NT2/D1 (cell line): Measurements from ENCODE around the gene EXD1.

Source experiments
- YY1 ChIP-seq: IDR thresholded peaks from 2 replicates; pipeline ENCODE4 v1.6.1; 2011; ENCODE audit not compliant: insufficient read length, insufficient read depth
- ZNF274 ChIP-seq: IDR thresholded peaks from 2 replicates; pipeline ENCODE4 v1.6.1; 2011; ENCODE audit warnings: mild to moderate bottlenecking, low read depth, low read length

DNA sequence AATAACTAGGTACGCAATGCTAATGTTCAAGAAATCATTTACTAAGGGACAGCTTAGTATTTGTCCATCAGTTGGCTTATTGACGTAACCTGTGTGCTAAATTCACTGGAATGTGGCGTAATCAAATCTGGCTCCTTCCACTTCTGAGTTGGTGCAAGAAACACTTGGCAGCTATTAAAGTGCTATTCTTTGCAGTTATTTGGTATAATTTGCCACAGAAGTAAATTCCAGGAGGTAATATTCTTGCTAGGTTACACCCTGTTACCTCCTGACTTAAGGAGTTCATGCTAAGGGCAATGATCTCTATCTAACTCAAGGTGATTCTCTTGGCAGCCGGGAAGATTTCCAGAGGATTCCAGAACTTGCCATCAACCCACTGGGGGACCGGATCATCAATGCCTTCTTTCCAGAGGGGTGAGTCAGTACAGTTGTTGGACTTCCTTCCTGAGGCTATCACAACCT lies 26.1 kb upstream of the EXD1 start:
- TF ChIP-seq ZNF274 (no peak), YY1 (no peak)
